ACC112 (cell line): ENCODE data around the gene PTPRF.

ENCODE experiments used
- H2AFZ ChIP-seq: fragments of 200-600 bp; sonication (generic); one replicate; pipeline ENCODE4 v1.6.0; 2017; ENCODE audit warnings: antibody characterized with exemption, low read length; ENCODE audit not compliant: unreplicated experiment
- H3K27ac ChIP-seq: fragments of 200-600 bp; sonication (generic); 2 replicates; pipeline ENCODE4 v1.5.1; 2014; ENCODE audit warnings: low read depth, mild to moderate bottlenecking, antibody characterized with exemption, low read length, moderate library complexity
- H3K27me3 ChIP-seq: fragments of 200-600 bp; sonication (generic); 2 replicates; pipeline ENCODE4 v1.6.1; 2014; ENCODE audit warnings: mild to moderate bottlenecking, antibody characterized with exemption, low read length, moderate library complexity, mixed read lengths; ENCODE audit not compliant: insufficient read depth
- H3K36me3 ChIP-seq: fragments of 200-600 bp; sonication (generic); 2 replicates; pipeline ENCODE4 v1.6.1; 2016; ENCODE audit warnings: mild to moderate bottlenecking, antibody characterized with exemption, low read length, moderate library complexity, mixed read lengths; ENCODE audit not compliant: insufficient read depth
- H3K4me1 ChIP-seq: fragments of 200-600 bp; sonication (generic); one replicate; pipeline ENCODE4 v1.6.1; 2016; ENCODE audit warnings: low read length, mixed read lengths; ENCODE audit not compliant: insufficient read depth, unreplicated experiment, control insufficient read depth
- H3K4me3 ChIP-seq: fragments of 200-600 bp; sonication (generic); 2 replicates; pipeline ENCODE4 v1.5.1; 2014; ENCODE audit warnings: mild to moderate bottlenecking, low read depth, low read length
- H3K79me2 ChIP-seq: fragments of 200-600 bp; sonication (generic); one replicate; pipeline ENCODE4 v1.6.0; 2016; ENCODE audit warnings: low read length; ENCODE audit not compliant: control insufficient read depth, unreplicated experiment, insufficient read depth

The PTPRF gene

DNA sequence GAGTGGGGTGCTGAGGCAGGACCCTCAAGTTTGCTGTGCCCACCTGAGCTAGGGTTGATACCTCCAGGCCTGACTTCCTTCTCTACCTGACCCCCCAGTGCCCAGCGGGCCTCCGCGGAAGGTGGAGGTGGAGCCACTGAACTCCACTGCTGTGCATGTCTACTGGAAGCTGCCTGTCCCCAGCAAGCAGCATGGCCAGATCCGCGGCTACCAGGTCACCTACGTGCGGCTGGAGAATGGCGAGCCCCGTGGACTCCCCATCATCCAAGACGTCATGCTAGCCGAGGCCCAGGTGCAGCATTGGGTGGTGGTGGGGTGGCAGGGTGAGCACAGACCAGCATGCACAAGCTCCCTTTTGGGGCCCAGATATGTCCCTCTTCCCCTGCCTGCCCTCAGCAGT, 67.9 kb downstream of the PTPRF start:
- no peak overlapping the region for H2AFZ ChIP-seq
- H3K4me1 ChIP-seq = no peaks in the 10 kb centered on the region
- no peaks in the 10 kb centered on the region for H3K36me3 ChIP-seq
- no peaks in the 10 kb centered on the region for H3K27me3 ChIP-seq
- H3K79me2 ChIP-seq = no peaks in the 10 kb centered on the region
- no peak overlapping the region for H3K4me3 ChIP-seq
- H3K27ac ChIP-seq = no peak overlapping the region

DNA sequence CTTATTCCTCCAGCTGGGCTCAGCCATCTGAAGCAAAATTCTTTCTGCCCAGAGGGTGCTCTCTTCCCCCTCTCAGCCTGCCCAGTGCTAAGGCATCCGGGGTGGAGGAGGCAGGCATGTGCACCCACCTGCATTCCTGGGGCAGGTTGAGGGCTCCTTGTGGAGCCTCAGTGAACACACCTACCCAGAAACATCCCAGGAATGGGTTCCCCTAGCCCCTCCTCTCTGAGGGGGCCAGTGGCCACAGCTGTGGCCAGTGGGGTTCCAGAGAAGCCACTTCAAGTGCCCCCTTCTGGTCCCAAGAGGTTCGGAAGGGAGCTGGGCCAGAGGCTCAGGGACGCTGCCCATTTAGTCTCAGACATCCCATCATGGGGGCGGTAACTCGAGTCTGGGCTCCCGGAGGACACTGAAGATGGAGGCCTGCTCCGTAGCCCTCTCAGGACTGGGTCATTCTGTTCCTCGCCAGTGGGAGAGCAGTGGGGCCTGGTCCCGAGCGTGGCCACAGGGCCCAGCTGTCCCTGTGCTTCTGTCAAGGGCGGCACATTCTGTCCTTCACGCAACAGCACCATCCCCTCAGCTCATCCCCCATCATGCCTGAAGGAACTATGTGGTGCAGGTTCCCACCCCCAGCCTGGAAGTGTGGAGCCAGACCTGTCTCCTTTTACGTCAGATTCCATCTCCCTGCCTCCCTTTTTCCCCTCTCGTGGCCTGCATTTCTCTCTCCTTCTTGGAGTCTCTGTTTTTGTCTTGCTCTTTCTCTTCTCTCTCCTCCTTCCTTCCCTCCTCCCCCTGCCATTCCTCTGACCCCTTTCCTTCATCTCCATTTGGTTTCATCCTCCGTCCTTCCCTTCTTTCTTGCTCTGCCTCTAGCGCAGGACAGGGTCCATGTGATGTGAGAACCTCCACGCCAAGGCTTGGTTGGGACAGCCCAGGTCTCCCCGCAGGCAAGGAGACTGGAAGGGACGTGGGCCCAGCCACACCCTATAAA, 69.6 kb downstream of the PTPRF start:
- no peaks in the 10 kb centered on the region for H3K36me3 ChIP-seq
- no peak overlapping the region for H3K4me3 ChIP-seq
- H3K27me3 ChIP-seq = no peaks in the 10 kb centered on the region
- no peaks in the 10 kb centered on the region for H3K79me2 ChIP-seq
- H3K4me1 ChIP-seq = no peaks in the 10 kb centered on the region
- H2AFZ ChIP-seq = no peak overlapping the region
- no peak overlapping the region for H3K27ac ChIP-seq

DNA sequence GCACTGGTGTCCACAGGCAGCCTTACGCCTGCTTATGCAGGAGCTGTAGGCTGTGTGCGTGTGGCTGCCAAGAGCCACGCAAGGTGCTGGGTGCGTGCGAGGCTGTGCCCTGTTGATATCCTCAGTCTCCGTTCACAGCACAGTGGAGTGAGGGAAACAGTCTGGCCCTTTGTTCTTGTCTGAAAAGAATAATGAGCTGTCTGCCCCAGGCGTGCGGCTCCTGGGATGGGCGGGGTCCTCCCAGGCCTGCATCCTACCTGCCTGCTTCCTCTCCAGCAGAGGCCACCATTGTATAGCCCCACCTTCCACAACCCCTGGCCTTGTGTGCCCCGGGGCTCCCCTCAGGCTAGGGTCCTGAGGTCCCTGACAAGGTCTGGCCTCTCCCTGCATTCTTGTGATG, 72.3 kb downstream of the PTPRF start:
- no peaks in the 10 kb centered on the region for H3K36me3 ChIP-seq

DNA sequence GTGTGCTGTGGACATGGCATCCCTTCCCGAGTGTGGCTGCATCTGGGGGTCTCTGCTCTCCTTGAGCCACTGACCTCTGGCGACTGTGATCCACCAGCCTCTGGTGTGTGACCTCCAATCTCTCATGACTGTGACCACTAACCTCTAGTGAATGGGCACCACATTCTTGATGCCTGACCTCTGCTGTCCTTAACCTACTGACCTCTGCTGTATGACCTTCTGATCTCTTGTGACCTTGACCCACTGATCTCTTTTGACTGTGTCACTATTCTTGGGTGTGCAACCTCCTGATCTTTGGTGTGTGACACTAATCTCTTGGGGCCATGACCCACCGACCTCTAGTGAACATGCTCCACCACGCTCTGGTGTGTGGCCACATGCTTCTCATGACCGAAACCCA, 73.5 kb downstream of the PTPRF start:
- no peak overlapping the region for H3K27ac ChIP-seq
- no peaks in the 10 kb centered on the region for H3K79me2 ChIP-seq
- H3K4me1 ChIP-seq = no peaks in the 10 kb centered on the region
- H3K27me3 ChIP-seq = no peaks in the 10 kb centered on the region
- H3K4me3 ChIP-seq = no peak overlapping the region
- no peaks in the 10 kb centered on the region for H3K36me3 ChIP-seq
- no peak overlapping the region for H2AFZ ChIP-seq

More for the DNA sequence above, 72.3 kb downstream of the PTPRF start:
- no peaks in the 10 kb centered on the region for H3K4me1 ChIP-seq
- no peak overlapping the region for H3K4me3 ChIP-seq
- H3K27ac ChIP-seq = no peak overlapping the region
- H2AFZ ChIP-seq = no peak overlapping the region
- H3K27me3 ChIP-seq = no peaks in the 10 kb centered on the region
- no peaks in the 10 kb centered on the region for H3K79me2 ChIP-seq

DNA sequence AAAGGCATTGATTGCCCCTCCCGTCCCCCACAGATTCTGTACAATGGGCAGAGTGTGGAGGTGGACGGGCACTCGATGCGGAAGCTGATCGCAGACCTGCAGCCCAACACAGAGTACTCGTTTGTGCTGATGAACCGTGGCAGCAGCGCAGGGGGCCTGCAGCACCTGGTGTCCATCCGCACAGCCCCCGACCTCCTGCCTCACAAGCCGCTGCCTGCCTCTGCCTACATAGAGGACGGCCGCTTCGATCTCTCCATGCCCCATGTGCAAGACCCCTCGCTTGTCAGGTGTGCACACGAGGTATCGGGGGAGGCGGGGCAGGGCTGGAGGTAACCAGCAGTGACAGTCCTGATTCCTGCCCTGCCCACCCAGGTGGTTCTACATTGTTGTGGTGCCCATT, 74.5 kb downstream of the PTPRF start:
- Histone ChIP-seq H3K27me3 (no peaks in the 10 kb centered on the region), H3K79me2 (no peaks in the 10 kb centered on the region), H3K27ac (no peak overlapping the region), H3K36me3 (no peaks in the 10 kb centered on the region), H2AFZ (no peak overlapping the region), H3K4me3 (no peak overlapping the region), H3K4me1 (no peaks in the 10 kb centered on the region)

DNA sequence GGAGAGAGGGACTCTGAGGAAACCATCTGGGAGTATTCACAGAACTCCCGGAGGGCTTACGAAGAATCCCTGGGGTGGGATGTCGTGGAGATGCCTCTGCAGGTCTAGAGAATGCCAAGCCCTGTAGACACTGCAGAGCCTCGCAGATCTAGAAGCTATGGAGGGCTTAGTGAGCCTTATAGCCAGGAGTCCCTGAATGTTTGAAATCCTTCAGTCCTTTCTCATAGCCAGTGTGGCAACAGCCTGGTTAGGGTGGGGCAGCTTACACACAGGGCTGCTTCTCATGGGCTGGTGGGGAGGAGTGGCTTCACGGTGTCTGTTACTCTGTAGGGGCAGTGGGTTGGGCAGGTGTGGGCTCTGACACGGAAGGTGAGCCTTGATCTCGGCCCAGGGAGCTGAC, 75.1 kb downstream of the PTPRF start:
- Histone ChIP-seq H2AFZ (no peak overlapping the region), H3K4me1 (no peaks in the 10 kb centered on the region), H3K36me3 (no peaks in the 10 kb centered on the region), H3K27ac (no peak overlapping the region), H3K79me2 (no peaks in the 10 kb centered on the region), H3K4me3 (no peak overlapping the region), H3K27me3 (no peaks in the 10 kb centered on the region)

DNA sequence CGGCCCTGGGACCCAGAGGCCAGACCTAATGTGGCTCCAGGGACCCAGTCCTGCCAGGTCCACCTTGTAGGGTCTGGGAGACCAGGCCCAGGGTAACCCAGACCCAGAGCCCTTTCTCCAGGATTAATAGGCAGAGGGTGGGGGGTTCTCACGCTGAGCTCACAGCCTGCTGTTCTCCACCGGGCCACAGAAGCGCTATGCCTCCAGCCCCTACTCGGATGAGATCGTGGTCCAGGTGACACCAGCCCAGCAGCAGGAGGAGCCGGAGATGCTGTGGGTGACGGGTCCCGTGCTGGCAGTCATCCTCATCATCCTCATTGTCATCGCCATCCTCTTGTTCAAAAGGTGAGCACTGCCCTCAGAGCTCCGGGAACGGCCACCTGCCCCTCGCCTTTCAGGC, 75.9 kb downstream of the PTPRF start:
- Histone ChIP-seq H3K4me1 (no peaks in the 10 kb centered on the region), H3K4me3 (no peak overlapping the region), H3K36me3 (no peaks in the 10 kb centered on the region), H3K27ac (no peak overlapping the region), H3K27me3 (no peaks in the 10 kb centered on the region), H2AFZ (no peak overlapping the region), H3K79me2 (no peaks in the 10 kb centered on the region)

DNA sequence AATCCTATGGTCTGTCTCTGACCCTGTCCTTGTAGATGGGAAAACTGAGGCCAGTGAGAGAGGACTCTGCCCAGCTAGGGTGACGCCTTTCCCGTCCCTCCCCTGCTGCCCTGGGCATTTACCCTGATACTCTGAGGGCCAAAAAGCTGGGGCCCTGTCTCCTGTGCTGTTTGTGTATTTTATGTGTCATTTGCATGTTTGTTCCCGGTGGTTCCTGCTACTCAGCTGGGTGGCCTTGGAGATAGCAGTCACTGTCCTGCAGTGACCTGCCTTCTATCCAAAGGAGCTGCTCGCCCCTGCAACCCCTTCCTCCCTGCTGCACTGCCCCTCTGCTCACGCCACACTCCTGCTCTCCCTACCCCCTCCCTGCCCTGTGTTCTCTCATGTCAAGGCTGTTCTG, 78.1 kb downstream of the PTPRF start:
- Histone ChIP-seq H3K4me3 (no peak overlapping the region), H3K27me3 (no peaks in the 10 kb centered on the region), H3K4me1 (no peaks in the 10 kb centered on the region), H3K36me3 (no peaks in the 10 kb centered on the region), H3K27ac (no peak overlapping the region), H2AFZ (no peak overlapping the region), H3K79me2 (no peaks in the 10 kb centered on the region)

DNA sequence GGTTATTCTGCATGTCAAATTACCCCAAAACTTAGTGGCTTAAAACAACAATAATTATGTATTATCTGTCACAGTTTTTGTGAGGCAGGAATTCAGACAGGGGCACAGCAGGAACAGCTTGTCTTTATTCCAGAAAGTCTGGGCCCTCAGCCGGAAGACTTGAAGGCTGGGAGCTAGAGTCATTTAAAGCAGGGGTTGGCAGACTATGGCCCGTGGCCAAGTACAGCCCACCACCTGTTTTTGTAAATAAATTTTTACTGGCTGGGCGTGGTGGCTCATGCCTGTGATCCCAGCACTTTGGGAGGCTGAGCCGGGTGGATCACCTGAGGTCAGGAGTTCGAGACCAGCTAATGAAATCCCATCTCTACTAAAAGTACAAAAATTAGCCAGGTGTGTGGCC, 79.7 kb downstream of the PTPRF start:
- H3K36me3 ChIP-seq = no peaks in the 10 kb centered on the region
- no peak overlapping the region for H2AFZ ChIP-seq
- H3K4me3 ChIP-seq = no peak overlapping the region
- H3K4me1 ChIP-seq = no peaks in the 10 kb centered on the region
- no peaks in the 10 kb centered on the region for H3K27me3 ChIP-seq
- no peak overlapping the region for H3K27ac ChIP-seq
- no peaks in the 10 kb centered on the region for H3K79me2 ChIP-seq

DNA sequence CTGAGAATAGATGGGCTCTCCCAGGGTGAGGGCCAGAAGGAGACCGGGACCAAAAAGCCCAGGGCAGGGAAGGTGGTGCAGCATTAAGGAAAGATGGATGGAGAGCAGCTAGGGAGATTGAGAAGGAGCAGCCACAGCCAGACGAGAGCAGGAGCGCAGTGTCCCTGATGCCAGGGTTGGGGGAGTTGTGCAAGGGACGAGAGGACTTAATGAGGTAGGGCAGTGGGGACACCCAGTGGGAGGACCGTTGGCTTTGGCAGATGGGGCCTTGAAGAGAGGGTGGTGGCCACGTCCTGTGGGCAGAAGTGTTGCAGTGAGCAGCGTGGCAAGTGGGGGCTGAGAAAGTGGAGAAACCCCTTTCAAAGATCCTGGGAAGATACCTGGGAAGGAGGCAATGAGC, 81.3 kb downstream of the PTPRF start:
- Histone ChIP-seq H3K79me2 (no peaks in the 10 kb centered on the region), H3K4me1 (no peaks in the 10 kb centered on the region), H3K4me3 (no peak overlapping the region), H3K27me3 (no peaks in the 10 kb centered on the region), H3K36me3 (no peaks in the 10 kb centered on the region), H2AFZ (no peak overlapping the region), H3K27ac (no peak overlapping the region)

DNA sequence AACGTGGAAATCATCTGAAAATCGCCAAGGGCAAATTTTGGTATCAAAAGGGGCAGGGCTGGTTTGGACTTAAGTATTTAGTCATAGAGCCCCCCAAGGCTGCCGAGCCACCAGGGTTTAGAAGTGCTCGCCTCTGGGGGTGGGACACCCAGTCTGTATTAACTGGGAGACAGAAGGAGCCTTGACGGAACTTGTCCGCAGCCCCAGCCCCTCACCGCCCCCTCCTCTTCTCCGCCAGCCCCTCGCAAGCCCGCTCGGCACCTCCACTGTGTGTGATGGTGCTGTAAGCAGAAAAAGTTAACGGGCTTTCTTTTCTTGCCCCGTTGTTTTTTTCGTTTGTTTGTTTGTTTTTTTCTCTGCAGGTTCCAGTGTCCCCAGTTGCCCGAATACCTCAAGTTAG, 81.7 kb downstream of the PTPRF start:
- Histone ChIP-seq H3K27ac (no peak overlapping the region), H3K4me3 (no peak overlapping the region), H2AFZ (no peak overlapping the region), H3K36me3 (no peaks in the 10 kb centered on the region), H3K4me1 (no peaks in the 10 kb centered on the region), H3K79me2 (no peaks in the 10 kb centered on the region), H3K27me3 (no peaks in the 10 kb centered on the region)
